HFF-Myc (cell line): ENCODE data around the gene RECQL.

Source experiments
- DNase-seq: peaks from one replicate; pipeline ENCODE4 v3.0.0-alpha.2; 2011; ENCODE audit warnings: low read depth; ENCODE audit errors: extremely low read depth
- H3K4me3 ChIP-seq: replicated peaks from 2 replicates; pipeline ENCODE4 v1.5.1; 2011; ENCODE audit warnings: low read depth, mild to moderate bottlenecking, control low read depth, low read length
- TF ChIP-seq, protein P1 (sequence below): IDR thresholded peaks from 2 replicates; pipeline ENCODE4 v1.5.1; 2012; ENCODE audit warnings: mild to moderate bottlenecking, low read depth, low read length, control low read depth; ENCODE audit errors: missing control alignments

The RECQL gene

DNA sequence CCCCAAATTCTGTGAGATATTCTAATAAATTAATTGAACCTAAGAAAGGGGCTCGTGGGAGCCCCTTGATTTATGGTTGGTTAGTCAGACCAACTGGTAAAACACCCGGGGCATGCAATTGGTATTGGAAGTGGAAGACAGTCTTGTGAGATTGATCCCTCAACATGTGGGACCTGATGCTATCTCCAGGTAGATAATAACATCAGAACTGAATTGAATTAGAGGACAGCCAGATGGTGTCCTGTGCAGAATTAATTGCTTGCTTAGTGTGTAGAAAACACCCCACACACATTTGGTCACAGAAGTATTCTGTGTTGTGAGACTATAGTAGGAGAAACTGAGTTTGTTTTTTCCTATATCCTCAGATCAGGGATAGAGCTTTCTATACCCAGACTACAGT, 42.0 kb downstream of the RECQL start:
- TF ChIP-seq, protein P1, sequence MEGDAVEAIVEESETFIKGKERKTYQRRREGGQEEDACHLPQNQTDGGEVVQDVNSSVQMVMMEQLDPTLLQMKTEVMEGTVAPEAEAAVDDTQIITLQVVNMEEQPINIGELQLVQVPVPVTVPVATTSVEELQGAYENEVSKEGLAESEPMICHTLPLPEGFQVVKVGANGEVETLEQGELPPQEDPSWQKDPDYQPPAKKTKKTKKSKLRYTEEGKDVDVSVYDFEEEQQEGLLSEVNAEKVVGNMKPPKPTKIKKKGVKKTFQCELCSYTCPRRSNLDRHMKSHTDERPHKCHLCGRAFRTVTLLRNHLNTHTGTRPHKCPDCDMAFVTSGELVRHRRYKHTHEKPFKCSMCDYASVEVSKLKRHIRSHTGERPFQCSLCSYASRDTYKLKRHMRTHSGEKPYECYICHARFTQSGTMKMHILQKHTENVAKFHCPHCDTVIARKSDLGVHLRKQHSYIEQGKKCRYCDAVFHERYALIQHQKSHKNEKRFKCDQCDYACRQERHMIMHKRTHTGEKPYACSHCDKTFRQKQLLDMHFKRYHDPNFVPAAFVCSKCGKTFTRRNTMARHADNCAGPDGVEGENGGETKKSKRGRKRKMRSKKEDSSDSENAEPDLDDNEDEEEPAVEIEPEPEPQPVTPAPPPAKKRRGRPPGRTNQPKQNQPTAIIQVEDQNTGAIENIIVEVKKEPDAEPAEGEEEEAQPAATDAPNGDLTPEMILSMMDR: no peak
- no peak for DNase-seq
- H3K4me3 ChIP-seq: no peak overlapping the region

DNA sequence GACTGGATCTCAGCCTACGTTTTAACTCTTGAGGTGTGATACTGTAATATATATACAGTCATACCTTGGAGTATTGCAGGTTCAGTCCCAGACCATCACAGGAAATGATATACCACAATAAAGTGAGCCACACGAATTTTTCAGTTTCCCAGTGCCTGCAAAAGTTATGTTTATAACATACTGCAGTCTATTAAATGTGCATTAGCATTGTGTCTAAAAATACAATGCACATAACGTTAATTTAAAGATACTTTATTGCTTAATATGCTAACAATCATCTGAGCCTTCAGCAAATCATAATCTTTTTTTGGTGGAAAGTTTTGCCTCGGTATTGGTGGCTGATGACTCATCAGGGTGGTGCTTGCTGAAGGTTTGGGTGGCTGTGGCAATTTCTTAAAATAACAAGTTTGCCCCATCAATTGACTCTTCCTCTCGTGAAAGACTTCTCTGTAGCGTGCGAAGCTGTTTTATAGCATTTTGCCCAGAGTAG, 45.1 kb downstream of the RECQL start:
- no peak overlapping the region for H3K4me3 ChIP-seq
- TF ChIP-seq, protein P1: no peak
- no peak for DNase-seq

DNA sequence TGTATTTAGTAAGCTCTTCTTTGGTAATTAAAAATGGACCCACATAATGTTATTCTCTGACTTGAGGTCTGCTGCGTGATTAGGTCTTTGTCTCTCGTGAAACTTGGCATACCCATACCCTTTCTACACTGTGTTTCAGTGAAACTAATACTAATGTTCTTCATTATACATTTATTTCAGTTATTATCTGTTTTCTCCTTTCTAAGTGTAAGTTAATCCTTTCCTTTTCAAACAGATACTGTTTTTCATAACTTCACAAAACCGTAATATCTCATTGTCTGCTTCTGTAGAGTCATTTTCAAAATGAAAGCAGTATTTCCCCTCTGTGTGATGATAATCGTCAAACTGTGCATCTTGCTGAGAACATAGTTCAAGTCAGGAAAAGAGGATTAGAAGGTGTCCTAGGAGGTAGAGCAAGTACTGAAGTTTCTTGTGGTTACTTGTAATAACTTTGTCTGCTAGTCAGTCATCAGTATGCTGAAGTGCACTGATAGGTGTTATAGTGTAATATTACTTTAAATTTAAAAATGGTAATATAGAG, 48.1 kb downstream of the RECQL start:
- TF ChIP-seq, protein P1: no peak
- H3K4me3 ChIP-seq: no peak overlapping the region
- DNase-seq: no peak

DNA sequence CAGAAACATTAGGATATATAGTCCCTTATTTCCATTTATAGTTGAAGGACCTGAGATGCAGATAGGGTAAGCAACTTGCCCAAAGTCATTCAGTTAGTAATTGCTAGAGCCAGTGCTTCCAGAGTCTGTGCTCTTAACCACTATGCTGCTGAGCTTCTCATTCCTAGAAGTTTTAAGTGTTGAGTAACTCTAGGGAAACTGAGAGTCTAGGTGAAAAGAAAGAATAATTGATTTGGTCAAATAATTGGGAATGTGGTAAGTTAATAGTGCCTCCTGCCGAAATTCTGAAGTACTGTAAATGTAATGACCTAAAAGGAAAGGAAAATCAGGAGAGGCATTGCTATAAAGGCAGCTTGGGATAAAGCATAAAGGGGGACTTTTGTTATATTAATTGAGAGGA, 49.9 kb downstream of the RECQL start:
- no peak for DNase-seq
- TF ChIP-seq, protein P1: no peak
- H3K4me3 ChIP-seq: no peak overlapping the region

DNA sequence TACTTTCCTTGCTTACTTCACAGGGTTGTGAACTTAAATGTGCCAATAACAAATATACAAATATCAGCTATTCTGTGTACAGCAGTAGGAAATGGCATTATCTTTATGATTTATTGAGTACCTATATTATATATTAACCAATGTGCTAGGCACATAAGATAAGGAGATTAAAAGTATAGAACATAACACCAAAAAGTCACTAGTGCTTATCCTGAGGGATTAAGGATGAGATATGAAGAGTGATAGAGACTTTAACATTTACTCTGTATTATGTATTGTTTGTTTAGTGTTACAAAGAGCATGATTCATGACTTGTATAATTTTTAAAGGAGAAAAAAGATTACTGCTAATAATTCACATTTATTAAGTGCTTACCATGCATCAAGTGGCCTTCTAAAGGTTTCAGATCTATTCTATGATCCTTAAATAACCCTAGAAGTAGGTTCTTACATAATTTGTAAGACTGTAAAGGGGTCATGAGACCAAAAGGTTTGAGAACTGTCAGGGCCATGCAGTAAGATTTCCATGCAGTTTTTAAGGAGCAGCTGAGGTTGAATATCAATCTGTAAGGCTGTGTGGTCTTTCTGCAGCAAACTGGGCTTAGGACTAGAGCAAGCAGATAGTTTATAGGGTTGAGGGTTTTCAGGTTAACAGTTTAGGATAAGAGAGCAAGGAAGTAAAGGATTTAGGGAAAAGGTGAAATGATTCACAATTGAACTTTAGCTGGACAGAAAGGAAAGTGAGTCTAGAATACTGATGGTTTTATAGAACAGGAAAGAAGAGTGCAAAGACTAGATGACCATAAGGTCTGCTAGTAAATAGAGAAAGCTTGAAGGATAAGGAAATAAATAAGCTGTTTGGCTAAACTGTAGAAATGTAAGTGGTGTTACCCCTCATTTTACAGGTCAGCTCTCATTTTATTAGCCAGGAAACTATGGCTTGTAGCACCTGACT, 57.0 kb downstream of the RECQL start:
- no peak overlapping the region for H3K4me3 ChIP-seq
- no peak for DNase-seq
- TF ChIP-seq, protein P1: no peak

DNA sequence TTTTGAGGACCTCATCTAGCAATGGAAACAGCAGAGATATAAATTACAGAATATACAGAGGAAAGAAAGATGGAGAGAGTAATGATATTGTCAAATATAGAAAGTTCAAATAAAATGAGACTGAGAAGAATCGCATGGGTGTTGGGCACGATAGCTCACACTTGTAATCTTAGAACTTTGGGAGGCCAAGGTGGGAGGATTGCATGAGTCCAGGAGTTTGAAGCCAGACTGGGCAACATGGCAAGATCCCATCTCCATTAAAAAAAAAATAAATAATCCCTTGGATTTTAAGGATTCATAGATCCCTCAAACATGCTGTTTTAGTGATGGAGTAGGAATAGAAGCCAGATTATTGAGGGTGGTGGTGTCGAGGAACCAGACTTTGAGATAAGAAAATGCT, 62.1 kb downstream of the RECQL start:
- TF ChIP-seq, protein P1: no peak
- no peak for DNase-seq
- no peak overlapping the region for H3K4me3 ChIP-seq
